Measurements from ENCODE around the gene PROX2.

The PROX2 gene

GRCh38 chr14:74875204-74875603, 741 bp downstream of the PROX2 start:
- DNase-seq, result no peak

- no peak for DNase-seq
Observed at GRCh38 chr14:74871819-74872218, 4.1 kb downstream of the PROX2 start.

- DNase-seq, result no peak
Observed at GRCh38 chr14:74868739-74869138, 7.2 kb downstream of the PROX2 start.

DNA sequence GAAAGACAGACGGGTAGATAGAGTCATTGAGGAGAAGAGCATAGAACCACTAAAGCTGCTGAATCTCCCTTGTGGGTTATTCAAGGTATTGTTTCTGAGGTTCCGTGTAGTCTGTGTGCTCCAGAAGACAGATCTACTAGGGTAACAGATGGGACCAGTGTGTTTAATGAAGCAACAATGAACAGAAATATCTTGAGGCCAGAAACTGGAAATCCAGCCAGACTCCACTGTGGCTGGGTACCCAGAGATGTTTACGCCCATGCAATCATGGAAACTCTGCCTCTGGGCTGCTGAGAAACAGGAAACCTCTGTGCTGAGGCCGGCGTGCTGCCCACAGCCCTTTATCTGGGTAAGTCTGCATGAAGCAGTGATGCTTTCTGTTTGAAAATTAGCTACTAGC, 8.3 kb downstream of the PROX2 start:
- peak; percentile 86 for DNase-seq

- DNase-seq, result no peak
Observed at GRCh38 chr14:74866708-74867389, 9.1 kb downstream of the PROX2 start.

GRCh38 chr14:74865156-74865555, 10.8 kb downstream of the PROX2 start:
- DNase-seq, result no peak

DNA sequence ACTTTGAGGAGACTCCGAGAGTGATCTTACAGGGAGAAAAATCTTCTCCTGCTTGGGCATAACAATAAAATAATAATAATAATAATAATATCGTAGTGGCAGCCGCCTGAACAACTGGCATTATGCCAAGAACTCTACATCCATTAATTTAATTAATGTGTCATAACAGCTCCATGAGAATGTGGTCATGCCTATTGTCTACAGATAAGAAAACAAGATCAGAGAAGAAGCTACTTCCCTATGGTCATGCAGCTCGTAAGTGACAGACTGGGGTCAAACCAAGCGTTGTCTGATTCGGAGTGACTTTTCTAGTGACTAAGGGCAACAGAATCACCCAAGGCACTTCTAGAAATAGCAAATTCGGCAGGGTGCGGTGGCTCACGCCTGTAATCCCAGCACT, 11.7 kb downstream of the PROX2 start:
- no peak for DNase-seq

GRCh38 chr14:74863274-74863673, 12.7 kb downstream of the PROX2 start:
- DNase-seq, result no peak

DNA sequence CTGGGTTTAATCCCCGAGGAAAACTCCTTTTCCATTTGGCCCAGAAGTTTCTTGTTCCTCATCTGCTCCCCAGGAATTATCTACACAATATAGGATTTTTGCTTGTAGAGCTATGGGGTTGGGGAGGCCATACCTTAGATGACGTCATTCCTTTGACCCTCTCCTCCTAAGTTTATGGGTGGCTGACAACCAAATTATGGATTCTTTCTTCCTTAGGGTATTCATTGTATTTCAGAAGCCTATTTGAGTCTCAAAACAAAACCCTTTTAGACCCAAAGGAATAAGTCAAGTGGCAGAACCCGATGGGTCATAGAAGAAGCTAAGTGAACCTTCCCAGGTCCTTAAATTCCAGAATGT, 14.2 kb downstream of the PROX2 start:
- DNase-seq, result no peak

DNA sequence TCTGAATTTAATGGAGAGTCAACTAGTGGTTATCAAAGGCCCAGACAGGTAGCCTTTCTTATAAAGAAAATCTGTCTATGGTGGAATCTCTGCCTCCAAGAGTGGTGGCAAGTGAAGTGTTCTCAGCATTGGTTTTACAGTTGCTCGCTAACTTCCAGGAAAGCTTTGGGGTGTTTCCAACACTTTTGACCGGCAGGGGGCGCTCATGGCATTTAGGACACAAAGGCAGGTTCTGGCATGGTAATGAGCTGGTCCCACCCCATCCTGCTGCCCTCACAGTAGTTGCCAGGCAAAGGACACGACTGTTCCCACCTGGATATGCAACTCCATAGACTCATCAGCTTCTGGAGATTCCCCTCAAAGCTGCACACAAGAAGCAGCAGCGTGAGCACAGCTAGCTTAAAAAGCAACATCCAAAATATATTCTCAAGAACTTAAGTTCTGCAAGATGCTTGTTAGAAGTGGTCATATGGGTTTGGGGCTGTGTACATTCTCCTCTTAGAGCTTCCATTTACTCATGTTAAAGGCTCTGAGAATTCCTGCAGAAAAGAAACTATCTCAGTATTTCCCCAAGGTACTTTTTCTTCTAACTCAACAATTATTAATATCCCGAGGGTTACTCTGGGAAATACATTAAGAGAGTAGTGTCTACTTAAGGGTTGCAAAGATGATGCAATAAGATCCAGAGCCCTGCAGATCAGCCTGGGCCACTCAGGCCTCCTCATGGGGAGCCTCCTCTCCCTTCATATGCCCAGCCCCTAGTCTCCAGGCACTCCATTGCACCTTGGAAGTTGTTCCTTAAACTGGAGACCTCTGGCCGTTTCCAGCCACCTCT, 14.8 kb downstream of the PROX2 start:
- DNase-seq, result peak; percentile 98

- DNase-seq, result no peak
Observed at GRCh38 chr14:74859757-74860552, 16.0 kb downstream of the PROX2 start.

- no peak for DNase-seq
Observed at GRCh38 chr14:74858022-74858421, 17.9 kb downstream of the PROX2 start.

DNA sequence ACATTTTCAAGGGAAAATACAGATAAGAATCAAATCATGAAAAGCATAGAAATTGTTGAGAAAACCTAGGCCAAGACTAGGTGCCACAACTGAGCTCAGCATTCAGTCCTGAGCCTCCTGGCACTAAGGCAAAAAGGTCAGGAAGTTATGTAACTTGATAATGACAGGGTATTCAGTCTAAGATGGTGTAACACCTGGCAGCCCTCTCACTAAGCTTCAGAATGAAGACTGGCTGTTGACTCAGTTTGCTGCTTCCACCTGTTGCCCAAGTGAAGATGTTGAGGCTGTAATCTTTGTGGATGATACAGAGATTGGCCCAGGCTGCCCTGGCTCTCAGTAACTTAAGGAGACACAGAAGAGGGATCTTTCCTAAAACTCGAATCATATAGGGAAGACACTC, 19.6 kb downstream of the PROX2 start:
- DNase-seq, result no peak

DNA sequence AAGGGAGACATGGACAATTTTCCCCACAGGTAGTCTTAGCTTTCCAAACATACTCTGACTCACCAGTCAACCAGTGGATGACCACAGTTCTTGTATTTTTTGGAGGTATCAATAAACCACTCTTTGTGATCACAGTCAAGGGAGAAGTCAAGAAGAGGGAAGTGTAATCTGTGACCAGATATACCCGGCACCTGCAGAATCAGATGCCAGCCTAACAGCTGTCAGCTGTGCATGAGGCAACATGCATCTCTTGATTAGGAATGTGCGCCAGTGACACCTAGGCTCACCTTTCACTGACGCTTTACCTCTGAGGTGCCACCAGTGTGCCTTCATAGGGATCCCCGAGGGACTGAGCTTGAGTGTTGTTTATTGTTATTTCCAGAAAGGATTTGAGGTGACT, 20.0 kb downstream of the PROX2 start:
- DNase-seq, result no peak

DNA sequence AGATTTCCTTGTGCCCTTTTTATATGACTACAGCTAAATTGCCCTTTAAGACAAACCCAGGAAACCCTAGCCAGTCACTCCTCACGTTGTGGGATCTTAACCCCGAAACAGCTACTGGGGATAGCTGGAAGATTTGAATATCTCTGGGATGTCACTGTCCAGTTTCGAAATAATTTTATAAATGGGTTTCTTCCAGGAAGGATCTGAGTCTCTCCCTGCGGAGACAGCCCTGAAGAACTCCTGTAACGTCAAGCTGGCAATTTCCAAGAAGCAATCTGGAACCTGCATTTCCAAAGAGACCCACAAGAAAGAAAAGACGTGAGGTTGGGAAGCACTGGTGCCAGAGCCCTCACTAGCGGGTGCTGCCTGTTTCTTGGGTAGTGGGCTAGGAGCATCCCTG, 20.9 kb downstream of the PROX2 start:
- no peak for DNase-seq

DNA sequence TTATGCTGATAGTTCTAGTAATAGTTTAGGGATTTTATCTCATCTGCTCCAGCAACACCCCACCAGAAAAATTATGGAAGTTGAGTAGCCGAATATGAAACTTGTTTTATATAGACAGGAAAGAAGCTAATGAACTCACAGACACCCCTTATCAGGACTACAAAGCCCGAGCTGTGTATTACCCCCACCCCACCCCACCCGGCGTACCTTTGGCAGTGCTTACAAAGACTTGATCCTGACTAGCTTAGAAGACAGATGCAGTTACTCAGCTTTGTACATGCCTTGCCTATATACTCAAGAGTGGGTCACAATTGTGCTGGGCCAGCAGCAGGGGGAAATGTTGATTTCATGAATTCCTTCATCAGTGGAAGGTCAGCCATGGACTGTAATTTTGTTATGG, 22.4 kb downstream of the PROX2 start:
- DNase-seq, result no peak

DNA sequence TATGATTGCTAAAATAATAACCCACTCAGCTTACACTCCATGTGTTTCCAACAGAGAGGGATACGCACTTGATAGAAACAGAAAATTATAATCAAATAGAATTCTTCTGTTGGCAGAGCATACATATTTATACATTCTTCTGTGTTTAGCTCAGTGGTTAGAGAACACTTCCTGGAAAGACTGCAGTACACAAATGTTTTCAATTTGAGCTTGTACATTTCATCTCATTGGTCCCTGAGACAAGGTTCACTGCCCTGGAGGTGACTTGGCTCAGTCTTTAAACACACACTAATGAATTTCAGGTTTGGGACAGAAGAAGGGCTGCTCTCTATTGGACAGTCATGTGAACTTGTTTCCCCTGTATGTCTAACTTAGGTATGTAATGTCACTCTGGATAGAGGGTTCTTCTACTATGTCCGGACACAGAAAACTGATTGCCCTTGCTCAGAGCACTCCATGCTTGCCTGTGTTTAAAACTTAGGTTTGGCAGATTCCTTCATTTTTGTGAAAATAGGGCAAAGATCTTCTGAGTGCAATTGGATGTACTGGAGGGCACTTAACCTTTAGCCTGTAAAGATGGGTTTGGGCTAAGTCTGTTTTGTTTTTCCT, 22.9 kb downstream of the PROX2 start:
- no peak for DNase-seq

DNA sequence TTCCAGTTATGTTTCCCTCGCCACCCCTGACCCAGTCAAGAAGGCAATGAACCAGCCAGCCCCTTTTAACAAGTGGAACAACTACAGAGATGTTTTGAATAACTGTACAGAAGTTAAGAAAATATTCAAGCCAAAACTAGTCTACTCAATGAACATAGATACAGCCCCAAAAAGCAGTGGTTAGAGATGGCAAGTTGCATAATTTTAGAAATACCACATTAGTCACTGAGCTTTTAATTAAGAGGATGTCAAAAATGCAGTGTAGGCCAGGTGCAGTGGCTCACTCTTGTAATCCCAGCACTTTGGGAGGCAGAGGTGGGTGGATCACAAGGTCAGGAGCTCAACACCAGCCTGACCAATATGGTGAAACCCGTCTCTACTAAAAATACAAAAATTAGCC, 27.2 kb downstream of the PROX2 start:
- DNase-seq, result no peak

DNA sequence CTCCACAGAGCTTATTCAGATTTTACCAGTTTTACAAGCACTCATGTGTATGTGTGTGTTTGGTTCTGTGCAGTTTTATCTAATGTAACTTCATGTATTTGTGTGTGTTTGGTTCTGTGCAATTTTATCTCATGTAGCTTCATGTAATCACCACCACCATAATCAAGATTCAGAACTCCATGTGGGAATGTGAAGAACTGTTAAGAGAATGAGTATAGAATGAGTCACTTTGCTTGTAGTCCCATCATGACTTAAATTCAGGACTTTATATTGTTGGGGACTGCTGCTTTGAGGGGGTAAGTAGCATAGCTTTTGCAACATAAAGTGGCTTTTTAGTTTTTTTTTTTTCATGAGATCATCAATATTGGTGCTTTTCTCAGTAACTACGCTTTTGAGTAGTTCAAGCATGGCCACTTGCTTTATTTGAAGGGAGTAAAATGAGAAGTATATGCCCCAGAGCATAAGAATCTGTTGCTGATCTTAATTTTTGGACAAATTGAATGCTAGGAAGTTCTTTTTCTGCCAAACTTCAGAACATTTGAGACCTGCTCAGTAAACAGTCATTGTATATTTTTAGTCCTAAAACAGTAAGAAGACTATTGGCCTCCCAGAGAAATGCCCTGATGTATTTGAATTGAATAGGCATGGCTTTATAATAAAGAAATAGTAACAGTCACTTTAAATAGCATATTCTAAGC, 28.8 kb downstream of the PROX2 start:
- DNase-seq, result no peak

GRCh38 chr14:74846168-74846567, 29.8 kb downstream of the PROX2 start:
- no peak for DNase-seq

DNA sequence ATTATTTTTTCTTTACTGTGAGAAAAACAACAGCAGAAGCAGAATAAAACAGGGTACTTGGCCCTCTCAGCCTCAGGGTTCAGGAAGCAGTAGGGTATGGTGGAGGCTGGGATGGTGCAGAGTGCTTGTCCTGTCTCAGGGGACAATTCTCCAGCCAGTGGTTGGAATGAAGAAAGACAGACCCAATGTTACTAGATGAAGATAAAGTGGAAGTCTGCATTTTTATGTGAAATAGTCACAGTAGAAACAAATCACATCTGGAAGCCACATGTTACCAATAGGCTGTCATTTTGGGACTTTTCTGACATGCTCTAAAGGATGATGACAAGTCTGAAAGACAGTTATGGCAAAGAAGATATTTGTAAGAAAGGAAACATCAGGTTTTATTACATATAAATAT, 32.3 kb downstream of the PROX2 start:
- no peak for DNase-seq

All from NCI-H1694 (cell line).